ENCODE results near the gene NRAS. TPM values are rescaled to one million over a fixed set of nuclear protein-coding genes. Genes with fewer than 3 reads are reported as not detected.

NRAS gene
- total and polyA plus RNA-seq, 8 donors = 9.2 to 62.1 (median 23.1) TPM

DNA sequence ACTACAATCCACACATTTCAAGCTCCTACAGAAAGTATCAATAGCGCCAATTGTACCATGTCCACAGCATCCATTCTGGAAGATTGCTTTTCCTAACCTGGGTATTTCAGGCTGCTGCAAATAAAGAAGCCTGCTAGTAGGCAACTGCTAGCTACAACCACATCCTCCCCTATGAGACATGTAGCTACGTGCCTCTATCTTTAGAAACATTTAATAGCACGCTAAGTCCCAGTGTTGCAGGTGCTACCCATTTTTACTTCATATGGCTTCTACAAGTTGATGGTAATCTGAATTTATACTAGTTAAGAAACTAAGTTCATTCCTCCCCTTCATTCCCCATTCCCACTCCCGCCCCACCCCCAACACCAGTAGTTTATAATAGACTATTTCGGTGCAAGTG, 13.8 kb downstream of the NRAS start:
- Histone ChIP-seq H3K36me3 (peaks cover 9 to 36% (median 30%) of the 10 kb centered on the region in 4 donors), H3K27ac (no peak overlapping the region), H3K4me3 (no peak overlapping the region), H3K9me3 (no peaks in the 10 kb centered on the region), H3K27me3 (no peaks in the 10 kb centered on the region), H3K4me1 (no peaks in the 10 kb centered on the region)
- 88 to 94% (median 89%) methylated on average over 5 of the region's 5 CpGs for WGBS, 5 donors
- TF ChIP-seq, protein P1, sequence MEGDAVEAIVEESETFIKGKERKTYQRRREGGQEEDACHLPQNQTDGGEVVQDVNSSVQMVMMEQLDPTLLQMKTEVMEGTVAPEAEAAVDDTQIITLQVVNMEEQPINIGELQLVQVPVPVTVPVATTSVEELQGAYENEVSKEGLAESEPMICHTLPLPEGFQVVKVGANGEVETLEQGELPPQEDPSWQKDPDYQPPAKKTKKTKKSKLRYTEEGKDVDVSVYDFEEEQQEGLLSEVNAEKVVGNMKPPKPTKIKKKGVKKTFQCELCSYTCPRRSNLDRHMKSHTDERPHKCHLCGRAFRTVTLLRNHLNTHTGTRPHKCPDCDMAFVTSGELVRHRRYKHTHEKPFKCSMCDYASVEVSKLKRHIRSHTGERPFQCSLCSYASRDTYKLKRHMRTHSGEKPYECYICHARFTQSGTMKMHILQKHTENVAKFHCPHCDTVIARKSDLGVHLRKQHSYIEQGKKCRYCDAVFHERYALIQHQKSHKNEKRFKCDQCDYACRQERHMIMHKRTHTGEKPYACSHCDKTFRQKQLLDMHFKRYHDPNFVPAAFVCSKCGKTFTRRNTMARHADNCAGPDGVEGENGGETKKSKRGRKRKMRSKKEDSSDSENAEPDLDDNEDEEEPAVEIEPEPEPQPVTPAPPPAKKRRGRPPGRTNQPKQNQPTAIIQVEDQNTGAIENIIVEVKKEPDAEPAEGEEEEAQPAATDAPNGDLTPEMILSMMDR (IDR thresholded peaks at IDR 0.05) = no peak
- no peak for TF ChIP-seq POLR2AphosphoS5 (IDR thresholded peaks at IDR 0.05)
- TF ChIP-seq POLR2A (IDR thresholded peaks at IDR 0.05) = no peak
- no peak for TF ChIP-seq EP300 (IDR thresholded peaks at IDR 0.05)
- DNase-seq = no peak
- intact Hi-C loops (cut with DNase I; ENCODE audit: low total_unique reads) = no loop called here

GRCh38 chr1:114701931-114702330, 14.6 kb downstream of the NRAS start:
- Histone ChIP-seq H3K36me3 (peaks cover 7 to 28% (median 22%) of the 10 kb centered on the region in 4 donors), H3K4me3 (no peak overlapping the region), H3K4me1 (no peaks in the 10 kb centered on the region), H3K27ac (no peak overlapping the region), H3K9me3 (no peaks in the 10 kb centered on the region), H3K27me3 (no peaks in the 10 kb centered on the region)
- no peak for DNase-seq
- WGBS, 5 donors = 50 to 64% (median 59%) methylated on average over 2 of the region's 2 CpGs
- TF ChIP-seq EP300 (IDR thresholded peaks at IDR 0.05) (no peak), POLR2AphosphoS5 (IDR thresholded peaks at IDR 0.05) (no peak), POLR2A (IDR thresholded peaks at IDR 0.05) (no peak)
- TF ChIP-seq, protein P1 (IDR thresholded peaks at IDR 0.05) = no peak
- intact Hi-C loops (cut with DNase I; ENCODE audit: low total_unique reads) = no loop called here

GRCh38 chr1:114700036-114700600, 16.5 kb downstream of the NRAS start:
- no peak for TF ChIP-seq POLR2A (IDR thresholded peaks at IDR 0.05)
- TF ChIP-seq POLR2AphosphoS5 (IDR thresholded peaks at IDR 0.05) = no peak
- no peak for TF ChIP-seq EP300 (IDR thresholded peaks at IDR 0.05)
- TF ChIP-seq, protein P1 (IDR thresholded peaks at IDR 0.05) = no peak
- DNase-seq = no peak
- Histone ChIP-seq H3K27ac (no peak overlapping the region), H3K9me3 (no peaks in the 10 kb centered on the region), H3K4me1 (no peaks in the 10 kb centered on the region), H3K4me3 (no peak overlapping the region), H3K36me3 (peaks cover 0 to 10% (median 4%) of the 10 kb centered on the region in 4 donors), H3K27me3 (no peaks in the 10 kb centered on the region)
- WGBS, 5 donors = 57 to 63% (median 61%) methylated on average over 4 of the region's 4 CpGs
- intact Hi-C loops (cut with DNase I; ENCODE audit: low total_unique reads) = no loop called here

DNA sequence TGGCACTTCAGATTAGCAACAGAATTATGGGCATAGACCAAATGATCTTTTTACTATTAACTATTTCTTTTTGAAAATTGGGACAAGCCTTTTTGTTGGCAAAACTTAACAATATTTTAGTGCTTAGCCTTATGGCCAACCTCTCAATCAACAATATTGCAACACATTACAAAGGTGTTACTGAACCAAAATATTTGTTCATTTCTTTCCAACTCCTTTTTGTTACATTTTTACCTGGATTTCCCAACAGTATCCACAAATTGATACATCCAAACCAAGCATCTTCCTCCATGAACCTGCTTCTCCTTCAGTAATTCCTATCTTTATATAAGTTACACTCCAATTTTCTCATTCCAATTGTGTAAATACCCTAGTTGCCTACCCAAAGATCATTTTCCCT, 19.8 kb downstream of the NRAS start:
- Histone ChIP-seq H3K27me3 (peaks cover 0 to 3% (median 0%) of the 10 kb centered on the region in 3 donors), H3K36me3 (no peaks in the 10 kb centered on the region), H3K4me1 (no peaks in the 10 kb centered on the region), H3K9me3 (no peaks in the 10 kb centered on the region), H3K27ac (no peak overlapping the region), H3K4me3 (no peak overlapping the region)
- TF ChIP-seq, protein P1 (IDR thresholded peaks at IDR 0.05) = no peak
- TF ChIP-seq POLR2AphosphoS5 (IDR thresholded peaks at IDR 0.05) = no peak
- DNase-seq = no peak
- intact Hi-C loops (cut with DNase I; ENCODE audit: low total_unique reads) = no loop called here
